NCI-H82 (cell line): ENCODE results near the gene RAPGEF3.

ENCODE experiments used
- DNase-seq: peaks from one replicate; lab custom pipeline; 2025; lab: John Stamatoyannopoulos, UW

RAPGEF3 gene

DNA sequence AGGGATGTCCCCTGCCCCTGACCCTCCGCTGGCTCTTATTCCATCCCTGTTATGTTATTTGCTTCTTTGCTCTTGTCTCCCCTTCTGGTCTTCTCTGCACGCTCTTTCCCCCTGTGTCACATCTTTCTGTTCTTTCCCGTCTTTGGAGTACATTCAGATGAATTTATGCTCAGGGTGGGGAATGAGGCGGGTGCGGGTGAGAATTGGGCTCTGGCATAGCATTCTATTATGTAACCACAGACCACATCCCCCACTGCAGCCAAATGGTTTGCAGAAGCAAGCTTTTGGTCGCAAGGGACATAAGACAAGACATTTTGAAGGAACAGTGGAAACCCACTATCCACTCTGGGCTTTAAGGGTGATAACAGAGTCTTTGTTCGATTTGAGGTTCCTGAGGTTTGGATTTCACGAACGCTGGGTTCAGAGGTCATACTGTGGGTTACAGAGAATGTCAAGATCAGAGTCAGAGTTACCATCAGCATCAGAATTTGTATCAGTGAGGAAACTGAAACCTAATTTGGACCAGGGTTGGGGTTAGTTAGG, 37.2 kb downstream of the RAPGEF3 start:
- no peak for DNase-seq

DNA sequence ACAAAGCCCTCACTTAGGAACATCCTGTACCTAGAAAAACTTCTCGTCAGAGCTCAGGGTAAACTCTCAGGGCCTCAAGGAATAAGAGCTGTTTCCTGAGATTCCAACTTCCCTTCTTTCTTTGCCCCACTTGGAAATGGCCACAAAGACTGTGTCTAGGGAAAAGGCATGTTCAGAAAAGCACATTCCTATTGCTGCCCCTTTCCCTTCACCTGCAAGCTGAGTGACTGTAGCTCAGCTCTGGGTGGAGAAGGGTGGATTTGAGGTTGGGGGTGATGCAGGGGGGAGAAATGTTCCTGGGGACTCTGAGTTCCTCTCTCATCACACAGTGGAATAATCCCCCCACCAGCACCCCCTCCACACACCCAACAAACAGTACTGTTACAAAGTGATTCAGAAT, 40.1 kb downstream of the RAPGEF3 start:
- DNase-seq: no peak

DNA sequence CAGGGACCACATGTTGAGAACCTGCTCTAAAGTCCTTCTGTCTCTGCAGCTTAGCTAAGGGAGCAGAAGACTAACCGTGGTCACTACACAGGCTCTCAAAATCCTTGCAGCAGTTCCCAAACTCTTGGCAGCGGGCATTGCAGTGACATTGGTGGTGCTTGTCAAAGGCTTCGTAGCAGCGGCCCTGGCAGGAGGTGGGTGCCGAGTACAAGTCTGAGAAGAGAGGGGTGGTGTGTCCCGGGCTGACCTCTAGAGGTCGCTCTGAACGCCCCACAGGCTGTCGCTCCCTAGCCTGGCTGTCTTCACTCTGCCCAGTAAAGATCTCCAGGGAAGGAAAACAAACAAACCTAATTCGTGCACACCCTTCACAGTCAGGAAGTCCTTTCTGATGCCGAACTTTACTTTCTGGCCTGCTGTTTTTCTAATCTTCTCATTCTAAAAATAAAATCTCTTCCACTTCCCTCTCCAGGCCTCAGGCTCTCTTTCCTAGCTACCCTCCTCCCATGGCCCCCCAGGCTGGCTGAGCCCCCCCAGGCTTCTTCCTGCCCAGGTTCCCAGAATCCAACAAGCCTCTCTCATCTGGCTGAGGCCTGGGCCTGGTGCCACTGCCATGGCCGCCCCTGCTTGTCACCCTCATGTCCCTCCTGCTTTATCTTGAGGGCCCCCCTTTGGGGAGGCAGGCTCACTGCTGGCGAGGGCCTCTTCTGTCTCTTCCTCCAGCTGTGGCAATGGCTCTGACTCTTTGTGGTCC, 41.1 kb downstream of the RAPGEF3 start:
- peak; percentile 63 for DNase-seq

GRCh38 chr12:47717046-47717442, 41.6 kb downstream of the RAPGEF3 start:
- DNase-seq: no peak

DNA sequence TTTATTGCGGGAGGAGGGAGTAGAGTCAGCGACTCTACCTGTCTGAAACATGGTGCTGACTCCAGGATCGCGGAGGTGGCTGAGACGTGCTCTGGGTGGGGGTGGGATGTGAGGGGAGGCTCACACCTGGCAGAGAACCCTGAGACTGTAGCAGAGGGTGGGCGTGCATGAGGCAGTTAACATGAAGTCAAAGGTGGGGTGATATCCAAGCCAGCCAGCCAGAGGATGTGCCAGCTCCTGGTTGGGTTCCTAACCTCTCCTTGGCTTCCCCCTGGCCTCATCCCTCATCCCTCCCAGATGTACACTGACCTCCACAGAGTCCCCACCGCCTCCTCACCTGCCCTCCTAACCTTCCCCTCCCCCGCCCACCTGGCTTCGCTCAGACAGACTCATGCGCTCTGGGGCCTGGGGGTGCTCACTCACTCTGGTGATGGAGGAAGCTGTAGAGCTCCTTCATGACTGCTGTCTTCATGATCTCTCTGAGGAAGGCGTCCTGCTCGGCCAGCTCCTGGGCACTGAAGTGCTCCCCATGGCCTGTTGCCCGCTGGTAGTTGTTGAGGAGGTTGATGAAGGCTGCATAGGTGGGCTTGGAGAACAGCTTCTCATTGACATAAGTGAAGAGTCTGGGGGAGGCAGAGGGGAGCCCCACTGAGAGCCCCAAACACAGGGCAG, 42.7 kb downstream of the RAPGEF3 start:
- no peak for DNase-seq

DNA sequence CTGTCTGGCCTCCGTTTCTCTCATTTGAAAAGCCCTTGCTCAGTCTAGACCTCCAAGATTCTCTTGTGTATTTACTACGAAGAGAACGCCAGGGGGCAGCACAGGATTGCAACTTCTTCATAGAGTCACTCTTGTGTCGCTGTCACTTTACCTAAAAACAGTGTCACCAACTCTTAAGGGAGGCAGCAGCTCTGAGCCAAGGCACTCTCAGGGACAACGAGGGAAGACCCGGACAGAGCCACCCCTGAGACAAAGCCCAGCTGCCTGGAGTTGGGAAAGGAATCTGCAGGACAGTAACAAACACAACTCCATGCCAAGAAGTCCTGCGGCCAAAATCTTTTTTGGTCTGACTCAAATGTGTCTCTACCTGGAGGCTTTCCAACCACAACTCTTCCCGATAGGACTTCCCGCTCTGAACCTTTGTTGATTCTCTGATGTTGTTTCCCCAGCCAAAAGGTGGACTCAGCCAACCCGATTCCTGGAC, 43.2 kb downstream of the RAPGEF3 start:
- DNase-seq: peak; percentile 94

DNA sequence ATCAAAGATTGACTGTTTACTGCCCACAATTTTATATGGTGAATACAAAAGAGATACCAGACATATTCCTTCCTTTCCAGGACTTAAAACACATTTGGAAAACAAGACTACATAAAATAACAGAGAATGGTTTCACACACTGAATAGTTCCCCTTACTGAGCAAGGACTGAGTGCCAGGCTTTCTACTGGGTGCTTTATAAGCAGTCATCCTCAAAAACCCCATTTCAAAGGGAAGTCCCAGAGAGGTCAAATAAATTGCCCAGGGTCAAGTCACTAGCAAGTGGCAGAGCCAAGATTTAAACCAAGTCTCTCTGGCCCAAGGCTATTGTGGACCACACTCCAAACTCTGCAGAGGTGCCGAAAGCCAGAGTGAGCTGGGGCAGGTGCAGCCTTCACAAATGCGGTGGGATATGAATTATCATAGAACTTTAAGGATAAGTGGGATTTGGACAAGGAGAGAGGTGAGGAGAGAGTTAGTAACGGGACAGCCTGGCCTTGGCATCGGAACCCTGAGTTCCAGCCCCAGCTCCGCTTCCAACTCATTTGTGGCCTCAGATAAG, 43.8 kb downstream of the RAPGEF3 start:
- DNase-seq: no peak

- DNase-seq: no peak
Observed at GRCh38 chr12:47712171-47712570, 46.5 kb downstream of the RAPGEF3 start.

DNA sequence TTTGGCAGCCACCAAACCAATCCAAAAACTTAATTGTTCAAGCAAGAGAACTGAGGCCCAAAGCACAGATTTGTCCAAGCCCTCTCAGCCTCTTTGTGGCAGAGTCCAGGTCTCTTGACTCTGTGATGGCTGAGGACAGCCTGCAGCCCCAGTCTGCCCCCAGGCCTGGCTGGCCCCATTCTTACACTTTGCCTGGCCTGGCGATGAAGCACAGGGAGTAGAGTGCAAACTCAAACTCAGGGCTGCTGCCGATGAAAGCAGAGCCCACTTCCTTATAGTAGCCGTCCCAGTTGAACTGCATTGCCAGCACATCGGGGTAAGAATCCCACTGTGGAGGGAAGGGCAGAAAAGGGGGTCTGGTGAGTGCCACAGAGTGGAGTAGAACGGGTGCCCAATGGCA, 47.2 kb downstream of the RAPGEF3 start:
- no peak for DNase-seq

- DNase-seq: no peak
Observed at GRCh38 chr12:47710278-47710677, 48.4 kb downstream of the RAPGEF3 start.

DNA sequence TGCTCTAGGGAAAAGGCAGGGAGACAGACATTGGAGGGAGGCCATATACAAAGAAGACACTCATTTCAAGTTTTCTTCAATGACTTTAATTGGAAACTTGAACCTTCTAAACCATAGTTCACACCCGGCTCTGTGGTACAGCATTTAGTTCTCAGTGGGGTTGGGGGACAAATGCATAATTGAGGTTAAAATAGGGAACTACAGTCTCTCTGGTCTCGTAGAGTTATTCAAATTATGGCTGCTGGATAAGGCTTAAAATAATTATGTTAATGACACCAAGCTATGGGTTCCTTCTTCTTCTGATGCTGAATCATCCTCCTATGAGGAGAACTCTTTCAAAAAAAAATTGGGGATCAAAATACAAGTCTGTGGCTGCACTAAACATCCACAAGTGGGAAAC, 49.0 kb downstream of the RAPGEF3 start:
- DNase-seq: no peak

DNA sequence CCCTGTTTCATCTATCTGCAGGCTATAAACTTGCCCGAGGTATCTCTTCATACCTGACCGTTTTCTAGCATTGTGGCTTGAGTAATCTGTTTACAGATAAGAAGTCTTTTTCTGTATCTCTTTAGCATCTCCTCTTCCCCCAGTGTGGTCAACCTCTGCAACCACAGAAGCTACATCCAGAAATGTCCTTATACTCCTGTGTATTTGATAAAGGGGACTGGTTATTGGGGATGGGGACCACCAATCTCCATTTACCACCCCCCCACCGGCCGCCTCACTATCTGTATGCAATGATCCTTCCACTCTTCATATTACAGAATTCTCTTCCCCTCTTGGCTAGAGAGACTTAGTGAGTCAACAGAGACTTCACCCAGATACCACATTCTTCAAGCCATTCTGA, 49.4 kb downstream of the RAPGEF3 start:
- DNase-seq: no peak

- peak; percentile 11 for DNase-seq
Observed at GRCh38 chr12:47707905-47708543, 50.7 kb downstream of the RAPGEF3 start.

GRCh38 chr12:47707355-47707754, 51.3 kb downstream of the RAPGEF3 start:
- DNase-seq: no peak

- peak; percentile 97 for DNase-seq
Observed at GRCh38 chr12:47705566-47706425, 52.9 kb downstream of the RAPGEF3 start, which contains the start of gene RPAP3. Gene RPAP3, minus strand, starts transcription at chr12:47706030. Its CDS starts 3,190 bp downstream, at chr12:47702840.

- no peak for DNase-seq
Observed at GRCh38 chr12:47705229-47705565, 53.5 kb downstream of the RAPGEF3 start.

- peak; percentile 15 for DNase-seq
Observed at GRCh38 chr12:47704719-47705118, 54.0 kb downstream of the RAPGEF3 start.

- no peak for DNase-seq
Observed at GRCh38 chr12:47700263-47700662, 58.4 kb downstream of the RAPGEF3 start.

DNA sequence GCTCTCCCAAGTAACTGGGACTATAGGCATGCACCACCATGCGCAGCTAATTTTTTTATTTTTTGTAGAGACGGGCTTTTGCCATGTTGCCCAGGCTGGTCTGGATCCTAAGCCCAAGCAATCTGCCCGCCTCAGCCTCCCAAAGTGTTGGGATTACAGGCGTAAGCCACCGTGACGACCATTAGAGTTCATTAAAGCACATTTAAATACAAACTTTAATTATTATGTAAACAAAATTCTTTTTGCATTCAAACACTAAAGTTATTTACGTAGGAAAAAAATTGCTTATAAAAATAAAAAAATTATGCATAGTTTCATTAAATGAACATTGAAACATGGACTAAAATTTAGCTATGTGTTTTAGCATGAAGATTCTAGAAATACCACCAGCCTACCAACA, 60.0 kb downstream of the RAPGEF3 start:
- DNase-seq: no peak

DNA sequence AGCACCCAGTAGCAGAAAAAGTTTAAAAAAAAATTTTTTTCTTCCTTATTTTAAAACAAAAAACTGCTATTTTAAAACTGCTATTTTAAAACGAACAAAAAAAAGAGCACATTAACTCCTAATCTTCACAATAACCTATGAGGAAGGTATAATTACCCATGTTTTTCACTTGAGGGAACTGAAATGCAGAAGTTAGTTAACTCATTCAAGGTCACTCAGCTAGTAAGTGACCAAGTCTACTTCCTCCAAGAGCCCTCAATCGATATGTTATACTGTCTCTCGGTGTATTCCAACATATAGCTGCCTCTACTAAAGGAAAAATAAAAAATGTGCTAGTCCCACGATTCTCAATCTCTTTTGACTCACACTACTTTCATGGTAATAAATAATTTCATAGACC, 60.6 kb downstream of the RAPGEF3 start:
- DNase-seq: no peak

DNA sequence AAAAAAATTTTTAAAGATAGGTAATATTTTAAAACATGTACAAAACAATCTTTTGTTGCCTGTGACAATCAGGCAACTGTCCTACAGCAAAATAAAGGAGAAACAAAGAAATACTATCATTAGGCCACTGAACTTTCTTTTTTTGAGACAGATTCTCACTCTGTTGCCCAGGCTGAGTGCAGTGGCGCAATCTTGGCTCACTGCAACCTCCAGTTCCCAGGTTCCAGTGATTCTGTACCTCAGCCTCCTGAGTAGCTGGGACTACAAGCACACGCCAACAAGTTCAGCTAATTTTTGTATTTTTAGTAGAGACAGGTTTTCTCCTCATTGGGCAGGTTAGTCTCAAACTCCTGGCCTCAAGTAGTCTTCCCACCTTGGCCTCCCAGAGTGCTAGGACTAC, 69.5 kb downstream of the RAPGEF3 start:
- no peak for DNase-seq

- no peak for DNase-seq
Observed at GRCh38 chr12:47687636-47688035, 71.0 kb downstream of the RAPGEF3 start.
